Measurements from ENCODE around the gene TMEM117.

The TMEM117 gene

GRCh38 chr12:44154128-44154527, 318.2 kb downstream of the TMEM117 start (continued):
- TF ChIP-seq ZNF639 (tag by site-specific recombination; IDR thresholded peaks at IDR 0.05) (no peak), ZNF555 (tag by site-specific recombination; conservative IDR thresholded peaks at IDR 0.05) (no peak)

- Histone ChIP-seq H3K4me1 (ENCODE audit: control insufficient read depth, insufficient read depth, low read length) (no peaks in the 10 kb centered on the region), H3K36me3 (ENCODE audit: control insufficient read depth in 2 of 2, insufficient read depth in 1 of 2, low read length in 2 of 2) (no peaks in the 10 kb centered on the region), H3K27ac (ENCODE audit: extremely low read depth, low read depth, low read length) (no peak overlapping the region), H3K4me3 (ENCODE audit: low read depth, low read length) (no peak overlapping the region), H3K9me3 (ENCODE audit: control insufficient read depth, insufficient read depth, low read depth, low read length) (no peaks in the 10 kb centered on the region)
- ChIA-PET CTCF (no interaction called here), POLR2A (no interaction called here)
- TF ChIP-seq ZBTB21 (tag by site-specific recombination; IDR thresholded peaks at IDR 0.05) (no peak), PRDM6 (tag by site-specific recombination; IDR thresholded peaks at IDR 0.05) (peak; percentile 63), ZNF629 (tag by site-specific recombination; IDR thresholded peaks at IDR 0.05) (no peak), ZBTB11 (tag by site-specific recombination; conservative IDR thresholded peaks at IDR 0.05; ENCODE audit: low read depth) (no peak), ZNF623 (tag by site-specific recombination; IDR thresholded peaks at IDR 0.05) (no peak), ZNF324 (tag by site-specific recombination; IDR thresholded peaks at IDR 0.05) (no peak), ZNF768 (tag by site-specific recombination; IDR thresholded peaks at IDR 0.05) (no peak), ZBTB44 (tag by site-specific recombination; IDR thresholded peaks at IDR 0.05) (0 out of 2 replicates have a peak, but pooled peaks have one; percentile 6), ZNF121 (tag by site-specific recombination; IDR thresholded peaks at IDR 0.05) (no peak), ZBTB49 (tag by site-specific recombination; IDR thresholded peaks at IDR 0.05; ENCODE audit: low read depth) (no peak), ZNF513 (tag by site-specific recombination; IDR thresholded peaks at IDR 0.05) (no peak), ZNF843 (tag by site-specific recombination; IDR thresholded peaks at IDR 0.05) (peak; percentile 44; the same call in 1 of the 2 replicates), ZNF558 (tag by site-specific recombination; IDR thresholded peaks at IDR 0.05) (no peak), ZNF561 (tag by site-specific recombination; IDR thresholded peaks at IDR 0.05; ENCODE audit: borderline replicate concordance) (no peak), ZNF202 (tag by site-specific recombination; IDR thresholded peaks at IDR 0.05; ENCODE audit: borderline replicate concordance) (no peak), PRDM1 (tag by site-specific recombination; IDR thresholded peaks at IDR 0.05) (no peak), ZNF148 (tag by site-specific recombination; IDR thresholded peaks at IDR 0.05; ENCODE audit: borderline replicate concordance) (no peak), OSR2 (tag by site-specific recombination; IDR thresholded peaks at IDR 0.05) (peak; percentile 30; the same call in 1 of the 2 replicates), ZNF555 (tag by site-specific recombination; conservative IDR thresholded peaks at IDR 0.05) (no peak)
Measured at GRCh38 chr12:44155358-44155757, 319.5 kb downstream of the TMEM117 start.
